ENCODE measurements around the gene EGLN1. TPM values are rescaled to one million over a fixed set of nuclear protein-coding genes. Genes with fewer than 3 reads are reported as not detected.

Gene EGLN1
- total RNA-seq, 1 donor from 2014 or later: 20.2 TPM

GRCh38 chr1:231324660-231325059, 97.4 kb downstream of the EGLN1 start:
- H3K36me3 Mint-ChIP-seq (ENCODE audit: low read depth): no peaks in the 10 kb centered on the region
- no peak for DNase-seq (ENCODE audit: low spot score)
- intact Hi-C loops (cut with micrococcal nuclease): no loop called here
- H3K9me3 Mint-ChIP-seq: no peaks in the 10 kb centered on the region
- H3K4me3 Mint-ChIP-seq (ENCODE audit: low read depth): no peak overlapping the region
- H3K4me1 Mint-ChIP-seq (ENCODE audit: low read depth): no peaks in the 10 kb centered on the region
- H3K27ac Mint-ChIP-seq: no peak overlapping the region
- peaks cover 1% of the 10 kb centered on the region for H3K27me3 Mint-ChIP-seq (ENCODE audit: low read depth)

GRCh38 chr1:231322880-231323530, 99.1 kb downstream of the EGLN1 start:
- no peak for DNase-seq (ENCODE audit: low spot score)
- no peaks in the 10 kb centered on the region for H3K36me3 Mint-ChIP-seq (ENCODE audit: low read depth)
- no peaks in the 10 kb centered on the region for H3K9me3 Mint-ChIP-seq
- H3K4me1 Mint-ChIP-seq (ENCODE audit: low read depth): no peaks in the 10 kb centered on the region
- intact Hi-C loops (cut with micrococcal nuclease): no loop called here
- H3K27ac Mint-ChIP-seq: no peak overlapping the region
- H3K27me3 Mint-ChIP-seq (ENCODE audit: low read depth): peaks cover 1% of the 10 kb centered on the region
- no peak overlapping the region for H3K4me3 Mint-ChIP-seq (ENCODE audit: low read depth)

GRCh38 chr1:231319080-231319479, 103.0 kb downstream of the EGLN1 start:
- Mint-ChIP-seq H3K9me3 (no peaks in the 10 kb centered on the region), H3K27ac (no peak overlapping the region), H3K36me3 (ENCODE audit: low read depth) (no peaks in the 10 kb centered on the region), H3K4me1 (ENCODE audit: low read depth) (peaks cover 2% of the 10 kb centered on the region), H3K27me3 (ENCODE audit: low read depth) (peaks cover 1% of the 10 kb centered on the region), H3K4me3 (ENCODE audit: low read depth) (no peak overlapping the region)
- intact Hi-C loops (cut with micrococcal nuclease): loop anchor here (5.0 kb wide), 1 partner anchor 283 kb away; no protein-coding TSS in a partner anchor
- no peak for DNase-seq (ENCODE audit: low spot score)

- Mint-ChIP-seq H3K27ac (no peak overlapping the region), H3K27me3 (ENCODE audit: low read depth) (peaks cover 1% of the 10 kb centered on the region), H3K4me3 (ENCODE audit: low read depth) (no peak overlapping the region), H3K36me3 (ENCODE audit: low read depth) (no peaks in the 10 kb centered on the region), H3K4me1 (ENCODE audit: low read depth) (peaks cover 2% of the 10 kb centered on the region), H3K9me3 (no peaks in the 10 kb centered on the region)
- no peak for DNase-seq (ENCODE audit: low spot score)
- intact Hi-C loops (cut with micrococcal nuclease): loop anchor here (5.0 kb wide), 1 partner anchor 284 kb away; no protein-coding TSS in a partner anchor
These were observed 103.5 kb downstream of the EGLN1 start for GRCh38 chr1:231318568-231318967.

- intact Hi-C loops (cut with micrococcal nuclease): loop anchor here (5.0 kb wide), 1 partner anchor 284 kb away; no protein-coding TSS in a partner anchor
- Mint-ChIP-seq H3K4me3 (ENCODE audit: low read depth) (no peak overlapping the region), H3K27me3 (ENCODE audit: low read depth) (no peaks in the 10 kb centered on the region), H3K27ac (no peak overlapping the region), H3K9me3 (no peaks in the 10 kb centered on the region), H3K4me1 (ENCODE audit: low read depth) (peaks cover 2% of the 10 kb centered on the region), H3K36me3 (ENCODE audit: low read depth) (no peaks in the 10 kb centered on the region)
- no peak for DNase-seq (ENCODE audit: low spot score)
These were observed 104.1 kb downstream of the EGLN1 start for GRCh38 chr1:231318015-231318355.

GRCh38 chr1:231317306-231318014, 104.6 kb downstream of the EGLN1 start:
- H3K27ac Mint-ChIP-seq: no peak overlapping the region
- no peaks in the 10 kb centered on the region for H3K9me3 Mint-ChIP-seq
- peaks cover 2% of the 10 kb centered on the region for H3K4me1 Mint-ChIP-seq (ENCODE audit: low read depth)
- intact Hi-C loops (cut with micrococcal nuclease): loop anchor here (5.0 kb wide), 1 partner anchor 285 kb away; no protein-coding TSS in a partner anchor
- H3K36me3 Mint-ChIP-seq (ENCODE audit: low read depth): no peaks in the 10 kb centered on the region
- no peaks in the 10 kb centered on the region for H3K27me3 Mint-ChIP-seq (ENCODE audit: low read depth)
- DNase-seq (ENCODE audit: low spot score): no peak
- no peak overlapping the region for H3K4me3 Mint-ChIP-seq (ENCODE audit: low read depth)

- Mint-ChIP-seq H3K36me3 (ENCODE audit: low read depth) (no peaks in the 10 kb centered on the region), H3K27me3 (ENCODE audit: low read depth) (no peaks in the 10 kb centered on the region), H3K9me3 (no peaks in the 10 kb centered on the region), H3K27ac (no peak overlapping the region), H3K4me1 (ENCODE audit: low read depth) (peaks cover 2% of the 10 kb centered on the region), H3K4me3 (ENCODE audit: low read depth) (no peak overlapping the region)
- intact Hi-C loops (cut with micrococcal nuclease): loop anchor here (5.0 kb wide), 1 partner anchor 286 kb away; no protein-coding TSS in a partner anchor
- no peak for DNase-seq (ENCODE audit: low spot score)
These were observed 106.2 kb downstream of the EGLN1 start for GRCh38 chr1:231315887-231316286.

Other genes starting within 250 kb of the EGLN1 start
- gene GNPAT, start 181.1 kb downstream of the EGLN1 start, total RNA-seq: 46.9 and 50.9 TPM in 2 replicates
- gene EXOC8, start 84.4 kb downstream of the EGLN1 start, total RNA-seq: 12.8 and 13.2 TPM in 2 replicates
- gene SPRTN, start 84.0 kb downstream of the EGLN1 start, total RNA-seq: 10.7 and 11.9 TPM in 2 replicates
- gene TSNAX, start 106.4 kb upstream of the EGLN1 start, total RNA-seq: 43.9 and 44.4 TPM in 2 replicates
- gene DISC1, start 204.5 kb upstream of the EGLN1 start, total RNA-seq: 1.5 and 1.6 TPM in 2 replicates